Stimulated activated CD8-positive, alpha-beta memory T cell treated with anti-CD3 and anti-CD28 coated beads, Interleukin-4, amount 100 ng/mL, for 48 hours (primary cell): ENCODE measurements around the gene SFXN3.
A peak's percentile ranks its signal among the peaks of the same experiment; 100 is the strongest.

Experiments used
- DNase-seq: peaks from one replicate; pipeline ENCODE4 v3.0.0-alpha.2; 2020

The SFXN3 gene

GRCh38 chr10:101031128-101031795 is at the start of gene SFXN3, which contains the start of gene PDZD7:
Gene SFXN3, plus strand, starts transcription at chr10:101031234. Its CDS starts 3,461 bp downstream, at chr10:101034695.
Gene PDZD7, minus strand, starts transcription at chr10:101031129. Its CDS starts 910 bp downstream, at chr10:101030219.
- peak; percentile 99 for DNase-seq

GRCh38 chr10:100982916-100983830 is 47.9 kb upstream of the SFXN3 start:
- DNase-seq = no peak

GRCh38 chr10:100983868-100984671 is 47.0 kb upstream of the SFXN3 start:
- no peak for DNase-seq

- DNase-seq = no peak
Measured at GRCh38 chr10:100984672-100985177, 46.3 kb upstream of the SFXN3 start.

- DNase-seq = no peak
Measured at GRCh38 chr10:100985336-100985735, 45.7 kb upstream of the SFXN3 start.

- no peak for DNase-seq
Measured at GRCh38 chr10:100986623-100986951, 44.4 kb upstream of the SFXN3 start.

- DNase-seq = peak; percentile 91
Measured at GRCh38 chr10:100986952-100987684, 43.9 kb upstream of the SFXN3 start, which contains the start of the genes MRPL43 and TWNK. Gene MRPL43, minus strand, starts transcription at chr10:100987497. Its CDS starts 54 bp downstream, at chr10:100987443. Gene TWNK, plus strand, starts transcription at chr10:100987543. Its CDS starts 668 bp downstream, at chr10:100988211.

GRCh38 chr10:100987685-100988049 is 43.4 kb upstream of the SFXN3 start:
- no peak for DNase-seq

- no peak for DNase-seq
Measured at GRCh38 chr10:100988166-100988565, 42.9 kb upstream of the SFXN3 start.

GRCh38 chr10:100989088-100989487 is 41.9 kb upstream of the SFXN3 start:
- no peak for DNase-seq

GRCh38 chr10:100993986-100994708 is 36.9 kb upstream of the SFXN3 start:
- no peak for DNase-seq

GRCh38 chr10:100995181-100995580 is 35.9 kb upstream of the SFXN3 start:
- DNase-seq = no peak

GRCh38 chr10:100996678-100997359 is 34.2 kb upstream of the SFXN3 start:
- no peak for DNase-seq

GRCh38 chr10:100997360-100998182 is 33.5 kb upstream of the SFXN3 start:
- peak; percentile 87 for DNase-seq

GRCh38 chr10:100998183-100998990 is 32.6 kb upstream of the SFXN3 start:
- peak; percentile 73 for DNase-seq

GRCh38 chr10:100998991-100999741 is 31.9 kb upstream of the SFXN3 start:
- peak; percentile 85 for DNase-seq

- no peak for DNase-seq
Measured at GRCh38 chr10:100999742-101000126, 31.3 kb upstream of the SFXN3 start, which contains the start of gene LZTS2. Gene LZTS2, plus strand, starts transcription at chr10:100999808. Its CDS starts 2,731 bp downstream, at chr10:101002539.
